Smooth muscle cell (in vitro differentiated cells): Measurements from ENCODE around the gene C1QL2. TPM values are rescaled to one million over a fixed set of nuclear protein-coding genes. Genes with fewer than 3 reads are reported as not detected.

Experiments
- DNase-seq: peaks from one replicate; lab custom pipeline; 2025; ENCODE audit not compliant: unreplicated experiment; lab: John Stamatoyannopoulos, UW
- H2AFZ ChIP-seq: fragments of 200-600 bp; sonication (generic); 2 replicates; pipeline ENCODE4 v1.6.0; 2016; ENCODE audit warnings: antibody characterized with exemption, low read depth, mild to moderate bottlenecking
- H3F3A ChIP-seq: fragments of 200-600 bp; sonication (generic); 2 replicates; pipeline ENCODE4 v1.6.0; 2017; ENCODE audit warnings: antibody characterized with exemption, low read depth
- H3K27ac ChIP-seq: fragments of 200-600 bp; sonication (generic); 2 replicates; pipeline ENCODE4 v1.5.1; 2016; ENCODE audit warnings: low read depth, mild to moderate bottlenecking
- H3K27me3 ChIP-seq: fragments of 200-600 bp; sonication (generic); 2 replicates; pipeline ENCODE4 v1.6.1; 2016; ENCODE audit warnings: low read depth, mild to moderate bottlenecking
- H3K36me3 ChIP-seq: fragments of 200-600 bp; sonication (generic); 2 replicates; pipeline ENCODE4 v1.5.1; 2016; ENCODE audit warnings: low read depth
- H3K4me1 ChIP-seq: fragments of 200-600 bp; sonication (generic); 2 replicates; pipeline ENCODE4 v1.5.1; 2016; ENCODE audit warnings: low read depth
- H3K4me2 ChIP-seq: fragments of 200-600 bp; sonication (generic); 2 replicates; pipeline ENCODE4 v1.6.0; 2016; ENCODE audit warnings: mild to moderate bottlenecking
- H3K4me3 ChIP-seq: fragments of 200-600 bp; sonication (generic); 2 replicates; pipeline ENCODE4 v1.5.1; 2016; ENCODE audit warnings: mild to moderate bottlenecking
- H3K79me2 ChIP-seq: fragments of 200-600 bp; sonication (generic); 2 replicates; pipeline ENCODE4 v1.6.0; 2016; ENCODE audit warnings: low read depth, mild to moderate bottlenecking
- H3K9ac ChIP-seq: fragments of 200-600 bp; sonication (generic); 2 replicates; pipeline ENCODE4 v1.6.0; 2016; ENCODE audit warnings: low read depth
- H3K9me3 ChIP-seq: fragments of 200-600 bp; sonication (generic); replicated peaks from 2 replicates; pipeline ENCODE4 v1.5.1; 2016; ENCODE audit warnings: low read depth
- H4K20me1 ChIP-seq: fragments of 200-600 bp; sonication (generic); 2 replicates; pipeline ENCODE4 v1.6.0; 2016; ENCODE audit warnings: low read depth
- CTCF ChIP-seq: fragments of 200-600 bp; sonication (generic); IDR thresholded peaks from 2 replicates; pipeline ENCODE4 v1.5.1; 2017; ENCODE audit warnings: borderline replicate concordance, mild to moderate bottlenecking, antibody characterized with exemption; ENCODE audit not compliant: insufficient read depth, poor library complexity, severe bottlenecking
- WGBS: methylation state at CpG from one replicate; pipeline ENCODE4 v1.1.7; 2016; ENCODE audit warnings: low lambda C conversion rate; 5-methylcytosine and 5-hydroxymethylcytosine counted together
- polyA plus RNA-seq: library from polyadenylated mRNA; unstranded; fragments of >200 nt; fragmentation: Nextera tagmentation; extraction: Ambion mirVana; gene quantifications from 2 replicates; pipeline ENCODE4 v1.2.1, GENCODE V29; 2016
- total RNA-seq: library from RNA; depleted of rRNA; stranded (reverse); fragments of >200 nt; gene quantifications from 2 replicates; pipeline ENCODE4 v1.2.3, GENCODE V29; 2014

The C1QL2 gene
- total and polyA plus RNA-seq, 2 experiments from 2014 or later, result not detected

- Histone ChIP-seq H3K9ac (no peak overlapping the region), H3K4me2 (no peak overlapping the region), H4K20me1 (no peaks in the 10 kb centered on the region), H3K79me2 (no peaks in the 10 kb centered on the region), H3K9me3 (no peaks in the 10 kb centered on the region), H3K36me3 (no peaks in the 10 kb centered on the region), H2AFZ (no peak overlapping the region), H3K4me3 (no peak overlapping the region), H3K27me3 (peaks cover 22% of the 10 kb centered on the region), H3K4me1 (no peaks in the 10 kb centered on the region), H3K27ac (no peak overlapping the region), H3F3A (no peaks in the 10 kb centered on the region)
- WGBS, result 83% methylated on average over 8 of the region's 8 CpGs
- no peak for DNase-seq
- TF ChIP-seq CTCF, result no peak
These were observed 32.0 kb upstream of the C1QL2 start for GRCh38 chr2:119190321-119191111.

- peaks cover 18% of the 10 kb centered on the region for H3K27me3 ChIP-seq
- H3K79me2 ChIP-seq, result no peaks in the 10 kb centered on the region
- no peak overlapping the region for H2AFZ ChIP-seq
- H3K27ac ChIP-seq, result no peak overlapping the region
- 91% methylated on average over 7 of the region's 7 CpGs for WGBS
- H3K4me1 ChIP-seq, result no peaks in the 10 kb centered on the region
- no peak overlapping the region for H3K4me2 ChIP-seq
- no peak for DNase-seq
- H3K9me3 ChIP-seq, result no peaks in the 10 kb centered on the region
- no peaks in the 10 kb centered on the region for H4K20me1 ChIP-seq
- no peaks in the 10 kb centered on the region for H3K36me3 ChIP-seq
- TF ChIP-seq CTCF, result no peak
- H3K9ac ChIP-seq, result no peak overlapping the region
- H3K4me3 ChIP-seq, result no peak overlapping the region
- no peaks in the 10 kb centered on the region for H3F3A ChIP-seq
These were observed 26.0 kb upstream of the C1QL2 start for GRCh38 chr2:119184512-119184911.

GRCh38 chr2:119181791-119182445, 23.4 kb upstream of the C1QL2 start:
- WGBS, result 88% methylated on average over 13 of the region's 13 CpGs
- Histone ChIP-seq H3K4me2 (no peak overlapping the region), H3K9me3 (no peaks in the 10 kb centered on the region), H3K4me1 (no peaks in the 10 kb centered on the region), H3K27me3 (peaks cover 5% of the 10 kb centered on the region), H3F3A (no peaks in the 10 kb centered on the region), H3K4me3 (no peak overlapping the region), H3K9ac (no peak overlapping the region), H4K20me1 (no peaks in the 10 kb centered on the region), H3K36me3 (no peaks in the 10 kb centered on the region), H3K27ac (no peak overlapping the region), H3K79me2 (no peaks in the 10 kb centered on the region), H2AFZ (no peak overlapping the region)
- no peak for DNase-seq
- TF ChIP-seq CTCF, result no peak

GRCh38 chr2:119181391-119181790, 22.8 kb upstream of the C1QL2 start:
- Histone ChIP-seq H3K27me3 (no peaks in the 10 kb centered on the region), H3K36me3 (no peaks in the 10 kb centered on the region), H3F3A (no peaks in the 10 kb centered on the region), H3K79me2 (no peaks in the 10 kb centered on the region), H3K9me3 (no peaks in the 10 kb centered on the region), H3K4me3 (no peak overlapping the region), H3K4me2 (no peak overlapping the region), H3K4me1 (no peaks in the 10 kb centered on the region), H3K27ac (no peak overlapping the region), H4K20me1 (no peaks in the 10 kb centered on the region), H3K9ac (no peak overlapping the region), H2AFZ (no peak overlapping the region)
- 89% methylated on average over 10 of the region's 10 CpGs for WGBS
- TF ChIP-seq CTCF, result no peak
- DNase-seq, result no peak
